Neuronal stem cell (in vitro differentiated cells): ENCODE measurements around the gene TNFRSF12A.
"Not testable (repeated sequence)": the region's sequence is repeated elsewhere in the genome, so short reads cannot be mapped to it uniquely, and the experiment has no call there.

Experiments used
- DNase-seq: peaks from one replicate; pipeline ENCODE4 v3.0.0-alpha.2; 2013; ENCODE audit warnings: low spot score
- H2AFZ ChIP-seq: one replicate; pipeline ENCODE4 v1.6.1; 2013; ENCODE audit warnings: mild to moderate bottlenecking, low read length, inconsistent platforms
- H2AK5ac ChIP-seq: 2 replicates; pipeline ENCODE4 v1.6.1; 2013; ENCODE audit warnings: low read depth, mild to moderate bottlenecking, inconsistent platforms, low read length, moderate library complexity, mixed read lengths
- H2BK120ac ChIP-seq: 2 replicates; pipeline ENCODE4 v1.6.1; 2013; ENCODE audit warnings: low read depth, mild to moderate bottlenecking, inconsistent platforms, low read length, moderate library complexity, mixed read lengths
- H2BK12ac ChIP-seq: one replicate; pipeline ENCODE4 v1.6.1; 2013; ENCODE audit warnings: low read length, inconsistent platforms
- H2BK15ac ChIP-seq: 2 replicates; pipeline ENCODE4 v1.6.1; 2013; ENCODE audit warnings: mild to moderate bottlenecking, low read length, inconsistent platforms, mixed read lengths
- H2BK5ac ChIP-seq: one replicate; pipeline ENCODE4 v1.6.1; 2013; ENCODE audit warnings: inconsistent platforms, mild to moderate bottlenecking, low read length, moderate library complexity
- H3K14ac ChIP-seq: one replicate; pipeline ENCODE4 v1.6.1; 2013; ENCODE audit warnings: low read length, inconsistent platforms
- H3K18ac ChIP-seq: 2 replicates; pipeline ENCODE4 v1.6.1; 2013; ENCODE audit warnings: low read length, inconsistent platforms
- H3K23ac ChIP-seq: 2 replicates; pipeline ENCODE4 v1.6.1; 2013; ENCODE audit warnings: low read depth, mild to moderate bottlenecking, mixed read lengths, low read length, inconsistent platforms; ENCODE audit not compliant: poor library complexity
- H3K27ac ChIP-seq: replicated peaks from 3 replicates; pipeline ENCODE4 v1.5.1; 2013; ENCODE audit warnings: low read length, inconsistent platforms
- H3K27me3 ChIP-seq, 3 experiments: 2 replicates each; pipeline ENCODE4 v1.6.1; 2013; ENCODE audit warnings: low read length in 3 of 3, mild to moderate bottlenecking in 2 of 3, inconsistent platforms in 1 of 3, low read depth in 1 of 3, mixed read lengths in 1 of 3, moderate library complexity in 1 of 3; ENCODE audit not compliant: control insufficient read depth in 3 of 3, insufficient read depth in 3 of 3
- H3K36me3 ChIP-seq, 2 donors: replicated peaks in 1 of 2; 2 replicates each; pipeline ENCODE4 v1.6.1; 2013; ENCODE audit warnings: low read length in 2 of 2; ENCODE audit not compliant: control insufficient read depth in 2 of 2, insufficient read depth in 2 of 2
- H3K4ac ChIP-seq: 2 replicates; pipeline ENCODE4 v1.6.1; 2013; ENCODE audit warnings: inconsistent platforms, mild to moderate bottlenecking, low read length, moderate library complexity
- H3K4me1 ChIP-seq, 2 donors: 1 replicate in 1 of 2; 2 replicates in 1 of 2; pipeline ENCODE4 v1.6.1; 2013; ENCODE audit warnings: low read length in 2 of 2, low read depth in 1 of 2; ENCODE audit not compliant: control insufficient read depth in 2 of 2, insufficient read depth in 1 of 2
- H3K4me2 ChIP-seq: one replicate; pipeline ENCODE4 v1.6.1; 2013; ENCODE audit warnings: mild to moderate bottlenecking, low read length, inconsistent platforms; ENCODE audit not compliant: insufficient read depth, poor library complexity, severe bottlenecking
- H3K4me3 ChIP-seq, 2 donors: 2 replicates each; pipeline ENCODE4 v1.5.1; 2013; ENCODE audit warnings: low read length in 2 of 2, mild to moderate bottlenecking in 2 of 2, inconsistent platforms in 1 of 2, moderate library complexity in 1 of 2
- H3K79me1 ChIP-seq: one replicate; pipeline ENCODE4 v1.6.1; 2013; ENCODE audit warnings: low read depth, mild to moderate bottlenecking, inconsistent platforms, low read length, moderate library complexity
- H3K9ac ChIP-seq: one replicate; pipeline ENCODE4 v1.6.1; 2013; ENCODE audit warnings: mild to moderate bottlenecking, low read depth, low read length, inconsistent platforms; ENCODE audit not compliant: poor library complexity
- H3K9me3 ChIP-seq, 2 donors: replicated peaks in 1 of 2; 2 replicates each; pipeline versions ENCODE3 to v1.6.1; 2013; ENCODE audit warnings: low read length in 2 of 2, mild to moderate bottlenecking in 2 of 2, inconsistent platforms in 1 of 2, low read depth in 1 of 2, mixed read lengths in 1 of 2, moderate library complexity in 1 of 2; ENCODE audit not compliant: control insufficient read depth in 2 of 2, insufficient read depth in 1 of 2
- H4K8ac ChIP-seq: one replicate; pipeline ENCODE4 v1.6.1; 2013; ENCODE audit warnings: low read depth, mild to moderate bottlenecking, inconsistent platforms, low read length, moderate library complexity
- H4K91ac ChIP-seq: one replicate; pipeline ENCODE4 v1.6.1; 2013; ENCODE audit warnings: low read length, low read depth, mild to moderate bottlenecking, inconsistent platforms; ENCODE audit not compliant: poor library complexity
- WGBS, 2 donors: extraction: QIAGEN DNeasy Blood & Tissue Kit; methylation state at CpG; one replicate each; pipeline ENCODE4 v1.1.7; 2013; ENCODE audit warnings: missing lambda C conversion rate in 2 of 2, mixed read lengths in 1 of 2; ENCODE audit not compliant: insufficient read length in 2 of 2, insufficient replicate concordance in 1 of 2; ENCODE audit errors: extremely low coverage in 2 of 2; 5-methylcytosine and 5-hydroxymethylcytosine counted together

The TNFRSF12A gene

GRCh38 chr16:3051009-3051408 lies 30.8 kb downstream of the TNFRSF12A start:
- peaks cover 7 to 12% of the 10 kb centered on the region in 2 donors for H3K36me3 ChIP-seq
- H3K9ac ChIP-seq = no peak overlapping the region
- H3K4me2 ChIP-seq = no peak overlapping the region
- H2AFZ ChIP-seq = no peak overlapping the region
- H3K4me1 ChIP-seq = no peaks in the 10 kb centered on the region
- H3K27ac ChIP-seq = no peak overlapping the region
- DNase-seq = no peak
- H3K14ac ChIP-seq = no peak overlapping the region
- no peak overlapping the region for H3K4ac ChIP-seq
- no peak overlapping the region for H3K4me3 ChIP-seq
- no peaks in the 10 kb centered on the region for H3K79me1 ChIP-seq
- H4K91ac ChIP-seq = no peak overlapping the region
- H3K27me3 ChIP-seq = peaks cover 8 to 39% (median 25%) of the 10 kb centered on the region in 3 experiments
- H2BK120ac ChIP-seq = peak overlapping the region; percentile 87
- H3K9me3 ChIP-seq = peaks cover 0 to 2% of the 10 kb centered on the region in 2 donors
- H3K18ac ChIP-seq = no peak overlapping the region
- H3K23ac ChIP-seq = no peak overlapping the region
- no peak overlapping the region for H2BK12ac ChIP-seq
- no peak overlapping the region for H2BK5ac ChIP-seq
- peak overlapping the region; percentile 28 for H2AK5ac ChIP-seq
- H4K8ac ChIP-seq = no peak overlapping the region
- no peak overlapping the region for H2BK15ac ChIP-seq
- WGBS, 2 donors = 100% methylated on average over 1 of the region's 4 CpGs; no CpG with 5 or more reads in 1 of the 2 donors

- no peaks in the 10 kb centered on the region for H3K4me1 ChIP-seq
- peaks cover 6 to 34% (median 22%) of the 10 kb centered on the region in 3 experiments for H3K27me3 ChIP-seq
- H3K9me3 ChIP-seq = peaks cover 0 to 2% of the 10 kb centered on the region in 2 donors
- H3K36me3 ChIP-seq = peaks cover 7 to 12% of the 10 kb centered on the region in 2 donors
- H3K27ac ChIP-seq = no peak overlapping the region
- H2AFZ ChIP-seq = no peak overlapping the region
- H3K4me3 ChIP-seq = no peak overlapping the region
- no peak overlapping the region for H2BK120ac ChIP-seq
- H2BK15ac ChIP-seq = no peak overlapping the region
- no CpG with 5 or more reads among the region's 9 CpGs for WGBS, 2 donors
- H3K23ac ChIP-seq = no peak overlapping the region
- H2AK5ac ChIP-seq = peak overlapping the region; percentile 28
- H4K91ac ChIP-seq = no peak overlapping the region
- no peak overlapping the region for H2BK12ac ChIP-seq
- no peak overlapping the region for H4K8ac ChIP-seq
- no peak overlapping the region for H3K18ac ChIP-seq
- no peak overlapping the region for H2BK5ac ChIP-seq
- no peak overlapping the region for H3K4ac ChIP-seq
- no peak overlapping the region for H3K14ac ChIP-seq
- H3K9ac ChIP-seq = no peak overlapping the region
- H3K79me1 ChIP-seq = no peaks in the 10 kb centered on the region
- DNase-seq = no peak
- H3K4me2 ChIP-seq = no peak overlapping the region
These were observed 31.3 kb downstream of the TNFRSF12A start for GRCh38 chr16:3051494-3051893.

GRCh38 chr16:3052571-3053329 lies 32.6 kb downstream of the TNFRSF12A start:
- not testable (repeated sequence) for H3K4me3 ChIP-seq, H3K23ac ChIP-seq, H3K4me2 ChIP-seq, H3K9me3 ChIP-seq, H3K27ac ChIP-seq, H3K79me1 ChIP-seq, H2AK5ac ChIP-seq, H2BK5ac ChIP-seq, H4K91ac ChIP-seq, H2BK15ac ChIP-seq, H3K4ac ChIP-seq, H3K9ac ChIP-seq, H2AFZ ChIP-seq, H2BK12ac ChIP-seq, H3K4me1 ChIP-seq, H3K14ac ChIP-seq, H3K18ac ChIP-seq, DNase-seq, H2BK120ac ChIP-seq, H4K8ac ChIP-seq
- no CpG with 5 or more reads among the region's 12 CpGs for WGBS, 2 donors
- Histone ChIP-seq H3K36me3 (peaks cover 7 to 12% of the 10 kb centered on the region in 2 donors), H3K27me3 (peaks cover 0 to 27% (median 9%) of the 10 kb centered on the region in 3 experiments)

GRCh38 chr16:3053330-3053710 lies 33.2 kb downstream of the TNFRSF12A start:
- not testable (repeated sequence) for DNase-seq, H2AFZ ChIP-seq, H3K4me2 ChIP-seq, H3K14ac ChIP-seq, H4K8ac ChIP-seq, H3K4me1 ChIP-seq, H2BK120ac ChIP-seq, H4K91ac ChIP-seq, H3K27ac ChIP-seq, H3K23ac ChIP-seq, H2AK5ac ChIP-seq, H2BK12ac ChIP-seq, H2BK5ac ChIP-seq, H3K18ac ChIP-seq, H3K4me3 ChIP-seq, H2BK15ac ChIP-seq, H3K4ac ChIP-seq, H3K9me3 ChIP-seq, H3K79me1 ChIP-seq, H3K9ac ChIP-seq
- Histone ChIP-seq H3K27me3 (peaks cover 0 to 27% (median 5%) of the 10 kb centered on the region in 3 experiments), H3K36me3 (peaks cover 7 to 12% of the 10 kb centered on the region in 2 donors)
- no CpG with 5 or more reads among the region's 13 CpGs for WGBS, 2 donors
